Measurements from ENCODE around the gene STPG3.
A peak's percentile ranks its signal among the peaks of the same experiment; 100 is the strongest.

The STPG3 gene

DNA sequence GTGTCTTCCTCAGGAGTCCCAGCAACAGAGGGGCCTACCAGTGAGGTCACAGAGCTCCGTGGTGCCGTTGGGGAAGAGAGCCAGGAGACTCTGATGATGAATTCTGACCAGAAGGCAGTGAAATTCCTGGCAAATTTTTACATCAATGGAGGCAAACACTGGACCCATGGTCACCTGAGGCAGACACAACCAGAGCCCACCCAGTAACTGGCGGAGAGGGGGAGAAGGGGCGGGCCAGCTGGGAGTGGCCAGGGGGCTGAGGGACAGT, at the start of gene STPG3:
STPG3 (plus strand) TSS at position 93 of the 268 bp plus-strand sequence; CDS start at position 94, 1 bp downstream.
- no peak for DNase-seq (ENCODE audit: low read depth)

GRCh38 chr9:137202966-137203365, 48.1 kb upstream of the STPG3 start:
- no peak for DNase-seq (ENCODE audit: low read depth)

- no peak for DNase-seq (ENCODE audit: low read depth)
Observed at GRCh38 chr9:137204731-137205125, 46.4 kb upstream of the STPG3 start.

DNA sequence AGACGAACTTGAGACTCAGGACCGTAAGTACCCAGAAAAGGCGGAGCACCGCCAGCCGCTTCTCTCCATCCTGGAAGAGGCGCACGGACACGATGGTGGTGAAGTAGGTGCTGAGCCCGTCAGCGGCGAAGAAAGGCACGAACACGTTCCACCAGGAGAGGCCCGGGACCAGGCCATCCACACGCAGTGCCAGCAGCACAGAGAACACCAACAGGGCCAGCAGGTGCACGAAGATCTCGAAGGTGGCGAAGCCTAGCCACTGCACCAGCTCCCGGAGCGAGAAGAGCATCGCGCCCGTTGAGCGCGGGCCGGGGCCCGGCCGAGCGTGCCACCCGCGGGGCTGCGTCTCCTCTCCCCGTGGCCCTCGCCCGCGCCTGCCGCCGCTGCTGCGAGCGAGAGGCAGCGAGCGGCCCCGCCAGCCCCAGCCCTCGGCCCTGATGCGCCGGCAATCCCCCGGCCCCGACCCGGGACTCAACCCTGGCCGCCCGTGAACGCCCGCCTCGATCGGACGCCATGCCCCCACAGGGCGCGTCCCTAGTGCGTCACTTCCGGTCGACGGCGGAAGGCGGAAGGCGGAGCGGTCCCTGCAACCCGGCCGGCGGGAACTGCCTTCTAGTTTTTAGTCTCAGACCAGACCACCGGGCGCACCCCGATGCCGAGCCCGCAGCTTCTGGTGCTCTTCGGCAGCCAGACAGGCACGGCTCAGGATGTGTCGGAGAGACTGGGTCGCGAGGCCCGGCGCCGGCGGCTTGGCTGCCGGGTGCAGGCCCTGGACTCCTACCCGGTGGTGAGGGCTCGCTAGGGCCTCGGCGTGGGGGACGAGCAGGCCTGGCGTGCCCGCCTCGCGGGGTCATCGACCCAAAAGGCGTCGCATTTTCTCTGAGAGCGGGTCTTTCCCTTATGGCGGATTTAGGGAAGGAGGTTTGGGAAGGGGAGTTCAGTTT, 45.7 kb upstream of the STPG3 start, which contains the start of the genes NDOR1 and TMEM203:
NDOR1 (plus strand) TSS at position 575 of the 944 bp plus-strand sequence; CDS start at position 653, 78 bp downstream.
TMEM203 (minus strand) TSS at position 523 of the 944 bp plus-strand sequence; CDS start at position 289, 234 bp downstream.
- DNase-seq (ENCODE audit: low read depth) = peak; percentile 93

- DNase-seq (ENCODE audit: low read depth) = no peak
Observed at GRCh38 chr9:137206602-137207001, 44.5 kb upstream of the STPG3 start.

DNA sequence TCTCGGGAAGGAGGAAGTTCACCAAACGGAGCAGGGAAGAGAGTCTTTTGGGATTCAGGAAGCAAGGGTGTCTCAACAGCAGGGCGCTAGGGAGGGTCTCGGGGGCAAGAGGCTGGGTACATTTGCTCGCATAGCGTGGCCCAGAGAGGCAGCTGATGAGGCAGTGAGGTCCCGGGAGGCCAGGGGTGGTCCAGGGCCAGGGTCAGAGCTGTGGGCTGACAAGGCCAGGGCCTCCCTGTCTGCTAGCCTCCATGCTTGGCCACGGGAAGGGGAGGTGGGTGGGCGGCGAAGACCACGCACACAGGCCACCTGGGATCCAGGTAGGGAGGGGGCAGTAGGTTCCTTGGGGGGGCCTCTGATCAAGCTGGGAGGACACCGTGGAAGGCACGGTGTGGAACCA, 39.6 kb upstream of the STPG3 start:
- no peak for DNase-seq (ENCODE audit: low read depth)

GRCh38 chr9:137212520-137212919, 38.6 kb upstream of the STPG3 start:
- DNase-seq (ENCODE audit: low read depth) = no peak

GRCh38 chr9:137213160-137214060, 37.7 kb upstream of the STPG3 start:
- no peak for DNase-seq (ENCODE audit: low read depth)

GRCh38 chr9:137214620-137215019, 36.5 kb upstream of the STPG3 start:
- DNase-seq (ENCODE audit: low read depth) = no peak

- no peak for DNase-seq (ENCODE audit: low read depth)
Observed at GRCh38 chr9:137215196-137215986, 35.7 kb upstream of the STPG3 start.

DNA sequence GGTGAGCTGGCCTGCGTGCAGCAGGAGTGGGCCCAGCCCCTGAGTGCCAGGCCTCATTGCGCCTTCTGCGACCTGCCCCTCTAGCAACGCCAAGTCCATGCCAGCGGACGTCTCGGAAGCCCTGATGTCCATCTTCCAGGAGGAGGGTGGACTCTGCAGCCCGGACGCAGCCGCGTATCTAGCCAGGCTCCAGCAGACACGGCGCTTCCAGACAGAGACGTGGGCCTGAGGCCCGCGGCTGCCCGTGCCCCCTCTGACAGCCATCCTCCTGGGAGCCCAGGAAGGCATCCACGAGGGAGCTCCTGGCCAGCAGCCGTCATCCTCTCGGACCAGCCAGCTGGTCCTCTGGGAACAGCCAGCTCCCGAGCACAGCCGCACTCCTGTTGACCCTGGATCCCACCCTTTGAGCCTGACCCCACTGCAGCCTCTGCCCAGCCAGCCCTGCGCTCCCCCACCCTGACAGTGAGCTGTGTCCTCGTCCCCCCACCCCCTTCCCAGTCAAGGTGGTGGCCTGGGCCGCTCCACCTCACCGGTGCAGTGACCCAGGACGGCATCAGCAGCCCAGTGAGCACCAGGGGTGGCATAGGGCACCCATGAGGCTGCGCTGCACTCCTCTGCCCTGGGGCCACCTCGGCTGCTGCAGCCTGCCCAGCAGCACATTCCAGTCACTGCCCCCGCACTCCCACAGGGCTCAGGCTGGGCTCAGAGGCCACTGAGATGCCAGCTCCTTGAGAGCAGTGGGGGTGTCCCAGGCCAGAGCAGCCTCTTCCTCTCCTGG, 34.7 kb upstream of the STPG3 start:
- no peak for DNase-seq (ENCODE audit: low read depth)

GRCh38 chr9:137217276-137218211, 33.5 kb upstream of the STPG3 start:
- no peak for DNase-seq (ENCODE audit: low read depth)

- no peak for DNase-seq (ENCODE audit: low read depth)
Observed at GRCh38 chr9:137218212-137218753, 32.8 kb upstream of the STPG3 start.

GRCh38 chr9:137218754-137219271, 32.3 kb upstream of the STPG3 start:
- no peak for DNase-seq (ENCODE audit: low read depth)

DNA sequence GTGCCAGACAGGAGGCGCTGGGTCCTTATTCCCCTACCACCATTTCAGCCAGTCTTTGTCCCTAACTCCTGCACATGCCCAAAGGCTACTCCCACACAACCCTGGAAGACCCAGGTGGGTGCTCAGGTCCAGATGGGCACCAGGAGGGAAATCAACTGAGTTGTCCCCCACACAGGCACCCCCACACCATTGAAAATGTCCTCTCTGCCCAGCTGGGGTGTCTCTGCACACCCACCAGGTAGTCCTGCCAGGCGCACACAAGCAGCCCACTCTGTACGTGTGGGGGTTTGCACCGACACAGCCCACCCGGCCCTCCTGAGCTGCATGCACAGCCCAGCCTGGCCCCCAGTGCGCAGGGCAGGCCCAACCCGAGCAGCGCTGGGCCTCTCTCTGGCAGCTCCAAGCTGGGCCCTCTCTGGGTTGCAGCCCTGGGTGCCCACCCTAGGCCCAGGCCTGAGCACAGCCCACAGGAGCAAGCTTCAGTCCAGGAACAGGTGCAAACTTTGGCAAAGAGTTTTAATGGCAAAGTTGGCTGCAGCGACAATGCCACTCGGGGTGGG, 31.2 kb upstream of the STPG3 start:
- DNase-seq (ENCODE audit: low read depth) = no peak

GRCh38 chr9:137220317-137221094, 30.6 kb upstream of the STPG3 start:
- no peak for DNase-seq (ENCODE audit: low read depth)

GRCh38 chr9:137221095-137221505, 30.0 kb upstream of the STPG3 start:
- DNase-seq (ENCODE audit: low read depth) = no peak

- no peak for DNase-seq (ENCODE audit: low read depth)
Observed at GRCh38 chr9:137221506-137222111, 29.5 kb upstream of the STPG3 start.
